HUDEP-2 (cell line): ENCODE data around the gene BRIP1.
A peak's percentile ranks its signal among the peaks of the same experiment; 100 is the strongest.
"Not testable (repeated sequence)": the region's sequence is repeated elsewhere in the genome, so short reads cannot be mapped to it uniquely, and the experiment has no call there.

Experiments used
- DNase-seq, 76 experiments: peaks; one replicate each; lab custom pipeline; 2025; ENCODE audit not compliant: unreplicated experiment in 76 of 76; lab: John Stamatoyannopoulos, UW

The BRIP1 gene

DNA sequence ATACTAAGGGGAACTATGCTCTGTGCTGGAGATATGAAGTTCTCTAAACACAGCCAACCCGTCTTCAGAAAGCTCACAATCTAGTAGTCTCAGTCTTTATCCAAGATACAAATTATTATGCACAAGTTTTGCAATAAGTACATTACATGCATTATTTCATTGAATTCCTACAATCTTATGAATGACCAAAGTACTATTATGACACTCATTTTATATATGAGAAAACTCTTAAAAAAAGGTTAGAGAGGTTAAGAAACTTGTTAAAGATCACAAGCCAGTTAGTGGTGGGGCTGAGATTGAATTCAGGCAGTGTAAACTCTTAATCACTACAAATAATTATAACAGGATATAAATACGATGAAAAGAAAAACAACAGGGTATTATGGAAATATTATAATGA, 4.7 kb upstream of the BRIP1 start:
- DNase-seq = no peak

DNA sequence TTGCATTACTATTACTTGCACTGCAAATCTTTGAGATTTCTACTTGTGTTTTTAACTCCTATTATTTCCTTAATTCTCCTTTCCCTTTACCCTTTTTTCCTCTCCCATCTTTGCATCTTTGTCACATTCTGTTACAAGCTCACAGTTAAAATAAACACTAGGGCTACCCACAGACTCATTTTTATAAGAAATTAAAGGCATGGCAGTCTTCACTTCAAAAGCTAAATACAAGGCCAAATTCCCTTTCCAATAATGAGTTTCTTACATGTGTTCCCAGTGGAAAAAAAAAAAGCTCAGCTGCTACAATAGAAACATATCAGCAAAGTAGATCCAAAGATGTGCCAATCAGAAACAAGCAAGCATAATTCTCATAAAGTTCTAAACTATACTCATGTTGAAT, 3.7 kb upstream of the BRIP1 start:
- no peak for DNase-seq

DNA sequence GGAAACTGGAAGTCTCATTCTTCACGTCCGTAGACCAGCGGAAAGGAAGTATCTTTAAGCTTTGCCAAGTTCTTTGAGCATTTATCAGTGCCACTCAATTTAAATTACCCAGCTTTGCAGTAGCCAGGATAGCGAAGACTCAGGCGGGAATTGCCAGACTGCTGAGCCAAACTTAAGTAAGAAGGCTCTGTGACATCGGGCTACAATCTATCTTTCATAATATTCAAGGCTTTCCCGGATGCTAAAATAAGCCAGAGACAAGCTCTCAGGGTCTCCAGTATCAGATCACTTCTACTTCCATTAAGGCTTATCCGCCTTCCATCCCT, 436 bp upstream of the BRIP1 start:
- peak in 4 of 76 experiments; percentile 10 to 45 (median 20) for DNase-seq

DNA sequence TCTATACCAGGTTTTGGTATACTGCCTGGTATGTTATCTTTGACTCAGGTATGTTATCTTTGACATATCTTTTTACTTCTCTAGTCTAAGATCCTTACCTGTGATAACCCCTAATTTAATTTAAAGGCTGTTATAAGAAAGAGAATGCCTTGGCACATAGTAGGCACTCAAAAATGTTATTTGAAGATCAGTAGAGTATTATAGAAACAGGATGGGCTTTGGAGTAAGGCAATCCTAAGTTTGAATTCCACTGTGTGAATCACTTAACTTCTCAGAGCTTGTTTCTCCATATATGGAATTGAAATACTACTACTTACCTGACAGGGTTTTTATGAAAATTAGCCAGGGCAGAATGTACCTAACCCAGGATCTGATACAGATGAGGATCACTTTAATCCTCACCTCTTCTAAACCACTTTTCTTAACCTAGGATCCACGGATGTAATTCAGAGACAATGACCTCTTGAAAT, 1.2 kb downstream of the BRIP1 start:
- DNase-seq = no peak

DNA sequence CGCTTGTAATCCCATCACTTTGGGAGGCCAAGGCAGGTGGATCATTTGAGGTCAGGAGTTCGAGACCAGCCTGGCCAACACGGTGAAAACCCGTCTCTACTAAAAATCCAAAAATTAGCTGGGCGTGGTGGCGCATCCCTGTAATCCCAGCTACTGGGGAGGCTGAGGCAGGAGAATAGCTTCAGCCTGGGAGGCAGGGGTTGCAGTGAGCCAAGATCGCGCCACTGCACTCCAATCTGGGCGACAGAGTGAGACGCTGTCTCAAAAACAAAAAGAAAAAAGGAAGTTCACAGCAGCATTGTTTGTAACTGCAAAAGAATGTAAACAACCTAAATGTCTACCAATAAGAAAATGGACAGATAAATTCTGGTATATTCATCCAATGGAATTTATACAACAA, 2.9 kb downstream of the BRIP1 start:
- DNase-seq = not testable (repeated sequence)

DNA sequence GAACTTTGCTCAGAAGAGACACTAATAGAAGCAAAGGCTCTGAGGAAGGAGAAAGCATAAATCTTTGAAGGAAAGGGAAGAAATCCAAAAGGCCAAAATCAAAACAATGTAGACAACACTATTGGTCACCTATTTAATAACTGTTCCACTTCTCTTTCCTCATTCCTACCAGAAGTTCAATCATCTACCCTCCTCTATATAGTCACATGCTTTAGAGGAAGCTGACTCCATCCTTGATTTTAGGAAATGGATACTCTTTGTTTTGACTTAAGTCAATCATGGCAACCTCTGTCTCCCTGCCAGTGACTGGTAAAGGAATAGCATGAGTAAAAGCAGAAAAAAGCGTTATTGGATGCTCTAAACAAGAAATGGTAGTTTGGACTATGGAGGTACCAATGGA, 7.3 kb downstream of the BRIP1 start:
- no peak for DNase-seq

DNA sequence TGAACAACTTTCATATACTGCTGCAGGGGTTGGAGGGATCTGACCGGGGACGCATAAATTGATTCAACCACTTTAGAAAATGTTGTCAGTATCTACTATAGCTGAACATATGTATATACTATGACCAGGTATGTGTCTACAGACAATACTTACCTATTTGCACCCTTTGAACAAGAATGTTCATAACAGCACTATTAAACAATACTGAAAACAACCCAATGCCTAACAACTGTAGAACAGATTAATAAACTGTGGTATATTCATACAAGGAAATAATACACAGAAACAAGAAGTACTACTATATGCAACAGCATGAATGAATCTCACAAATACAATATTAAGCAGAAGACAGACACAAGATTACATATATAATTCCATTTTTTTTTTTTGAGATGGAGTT, 10.5 kb downstream of the BRIP1 start:
- no peak for DNase-seq

DNA sequence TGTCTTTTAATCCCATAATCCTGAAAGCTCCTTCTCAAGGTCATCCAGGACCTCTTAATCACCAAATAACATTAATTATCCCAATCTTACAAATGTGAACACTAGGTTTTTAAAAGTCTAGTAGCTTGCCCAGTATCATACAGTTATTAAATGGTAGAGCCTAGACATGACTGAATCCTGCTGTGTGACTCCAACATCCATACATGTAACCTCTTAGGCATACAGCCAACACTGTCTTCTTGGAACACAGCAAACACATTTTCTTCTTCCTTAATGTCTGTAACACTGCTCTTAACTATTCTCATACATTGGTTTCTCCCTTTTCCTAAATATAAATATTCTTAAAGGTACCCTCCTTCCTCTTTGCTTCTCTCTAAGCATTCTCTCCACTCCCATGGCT, 13.7 kb downstream of the BRIP1 start:
- DNase-seq = no peak

DNA sequence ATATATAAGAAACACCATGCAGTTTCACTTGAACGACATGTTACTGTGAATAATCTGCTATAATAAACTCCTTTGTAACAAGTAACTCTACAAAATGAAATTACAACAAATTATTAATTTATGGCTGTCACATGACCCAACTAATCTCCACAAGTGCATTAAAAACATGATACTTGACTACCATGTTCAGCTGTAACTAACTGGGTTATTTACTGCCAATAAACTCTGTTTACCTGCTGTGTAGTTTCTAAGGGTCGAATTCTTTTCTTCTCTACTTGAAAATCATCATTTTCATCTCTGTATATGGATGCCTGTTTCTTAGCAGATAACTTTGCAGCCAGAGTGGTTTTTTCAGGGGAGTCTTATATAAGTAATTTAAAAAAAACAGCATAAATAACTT, 14.4 kb downstream of the BRIP1 start:
- no peak for DNase-seq

DNA sequence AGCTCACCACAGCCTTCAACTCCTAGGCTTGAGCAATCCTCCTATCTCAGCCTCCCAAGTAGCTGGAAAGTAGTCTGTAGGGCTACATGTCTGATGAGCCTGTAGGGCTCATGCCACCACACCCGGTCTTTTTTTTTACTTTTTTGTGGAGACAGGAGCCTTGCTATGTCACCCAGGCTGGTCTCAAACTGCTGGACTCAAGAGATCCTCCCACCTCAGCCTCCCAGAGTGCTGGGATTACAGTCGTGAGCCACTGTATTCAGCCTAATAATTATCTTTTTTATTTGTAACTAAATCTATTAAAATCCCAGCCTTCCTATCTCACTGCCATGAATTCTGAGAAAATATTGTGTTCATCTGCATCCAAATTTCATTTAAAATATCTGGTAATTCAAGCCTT, 15.1 kb downstream of the BRIP1 start:
- no peak for DNase-seq

DNA sequence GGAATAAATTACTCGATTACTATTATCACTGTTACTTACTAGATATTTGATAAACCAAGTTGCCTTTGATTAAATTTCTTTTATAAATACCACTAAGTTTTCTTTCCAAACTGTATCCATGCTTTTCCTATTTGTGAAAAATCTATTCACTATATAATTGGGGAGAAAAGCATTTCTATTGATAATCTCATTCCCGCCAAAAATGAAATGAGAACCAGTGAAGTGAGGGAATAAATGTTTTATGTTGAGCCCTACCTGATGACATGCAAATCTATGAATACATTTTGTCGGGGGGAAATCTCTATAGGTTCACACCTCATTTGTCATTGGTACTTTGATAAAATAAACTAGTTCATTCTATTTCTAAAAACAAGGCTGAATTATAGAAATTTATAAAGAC, 15.7 kb downstream of the BRIP1 start:
- DNase-seq = no peak

DNA sequence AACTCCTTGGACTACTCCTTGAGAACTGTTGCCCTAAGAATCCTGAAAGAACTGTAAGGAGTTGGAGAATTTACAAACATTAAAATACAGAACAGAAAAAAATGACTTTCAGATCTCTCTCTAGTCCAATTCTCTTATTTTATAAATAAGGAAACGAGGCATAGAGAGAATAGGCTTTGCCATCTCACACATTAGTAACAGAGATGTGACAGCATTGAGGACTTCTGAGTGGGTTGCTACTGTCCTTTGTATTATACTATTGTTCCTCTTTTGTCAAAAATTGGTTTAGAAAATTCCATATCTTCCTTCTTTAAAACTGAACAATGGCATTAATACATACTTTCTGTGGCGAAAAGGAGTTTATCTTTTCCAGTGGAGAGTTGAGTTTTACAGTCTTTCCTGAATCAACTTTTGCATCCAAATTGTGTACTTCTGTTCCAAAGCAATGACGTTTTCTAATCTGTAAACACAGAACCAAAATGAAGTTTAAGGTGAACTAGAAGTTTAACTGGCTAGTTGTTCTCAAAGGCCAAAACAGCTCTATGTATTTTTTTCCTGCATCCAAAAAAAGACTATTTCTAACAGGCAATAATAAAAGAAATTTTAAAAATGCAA, 16.5 kb downstream of the BRIP1 start:
- DNase-seq = no peak

DNA sequence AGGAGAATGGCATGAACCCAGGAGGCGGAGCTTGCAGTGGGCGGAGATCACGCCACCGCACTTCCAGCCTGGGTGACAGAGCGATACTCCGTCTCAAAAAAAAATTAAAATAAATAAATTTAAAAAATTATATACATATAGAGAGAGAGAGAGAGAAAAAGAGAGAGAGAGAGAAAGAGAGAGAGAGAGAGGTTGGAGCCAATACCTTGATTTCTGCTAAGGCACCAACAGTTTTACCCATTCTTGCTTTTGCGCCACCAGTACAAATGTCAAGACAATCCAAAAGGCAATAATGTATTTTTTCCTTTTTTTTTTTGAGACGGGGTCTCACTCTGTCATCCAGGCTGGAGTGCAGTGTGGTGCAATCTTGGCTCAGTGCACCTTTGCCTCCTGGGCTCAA, 17.2 kb downstream of the BRIP1 start:
- no peak for DNase-seq

DNA sequence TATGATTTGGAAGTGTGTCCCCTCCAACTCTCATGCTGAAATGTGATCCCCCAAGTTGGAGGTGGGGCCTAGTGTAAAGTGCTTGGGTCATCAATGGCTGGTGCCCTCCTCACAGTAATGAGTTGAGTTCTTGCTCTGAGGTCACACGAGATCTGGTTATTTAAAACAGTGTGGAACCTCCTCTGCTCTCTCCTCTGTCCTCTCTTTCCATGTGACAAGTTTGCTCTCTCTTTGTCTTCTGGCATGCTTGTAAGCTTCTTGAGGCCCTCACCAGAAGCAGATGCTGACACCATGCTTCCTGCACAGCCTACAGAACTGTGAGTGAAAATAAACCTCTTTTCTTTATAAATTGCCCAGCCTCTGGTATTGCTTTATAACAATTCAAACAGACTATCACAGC, 19.9 kb downstream of the BRIP1 start:
- no peak for DNase-seq

DNA sequence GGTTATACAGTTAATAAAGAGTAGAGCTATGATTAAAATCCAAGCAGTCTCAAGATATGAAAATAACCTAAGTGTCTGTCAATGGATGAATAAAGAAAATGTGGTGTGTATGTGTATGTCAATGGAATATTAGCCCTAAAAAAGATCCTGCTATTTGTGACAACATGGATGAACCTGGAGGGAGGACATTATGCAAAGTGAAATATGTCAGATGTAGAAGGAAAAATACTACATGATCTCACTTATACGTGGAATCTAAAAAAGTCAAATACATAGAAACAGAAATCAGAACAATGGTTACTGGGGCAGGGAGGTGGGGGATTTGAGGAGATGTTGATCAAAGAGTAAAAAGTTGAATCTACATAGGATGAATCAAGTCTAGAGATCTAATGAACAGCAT, 20.4 kb downstream of the BRIP1 start:
- DNase-seq = no peak

DNA sequence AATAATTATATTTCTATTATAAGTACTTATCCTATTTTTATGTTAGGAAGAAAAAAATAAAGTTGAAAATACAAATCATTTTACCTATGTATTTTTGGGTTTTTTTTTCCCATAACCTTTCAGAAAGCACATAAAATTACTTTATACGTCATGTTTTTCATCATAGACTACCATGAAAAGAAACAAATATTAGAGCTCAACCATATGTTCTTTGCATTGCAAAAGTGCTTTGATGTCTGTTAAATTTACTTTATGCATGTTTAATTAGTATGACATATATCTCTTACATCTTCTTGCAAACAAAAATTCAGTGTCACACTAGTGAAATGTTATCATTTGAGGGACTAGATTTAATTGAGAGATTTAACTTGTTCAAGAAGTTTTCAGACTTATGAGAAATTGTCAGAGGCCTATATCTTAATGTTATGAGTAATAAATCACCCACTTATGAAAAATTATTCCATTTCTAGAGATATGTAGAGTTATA, 24.0 kb downstream of the BRIP1 start:
- DNase-seq = no peak

DNA sequence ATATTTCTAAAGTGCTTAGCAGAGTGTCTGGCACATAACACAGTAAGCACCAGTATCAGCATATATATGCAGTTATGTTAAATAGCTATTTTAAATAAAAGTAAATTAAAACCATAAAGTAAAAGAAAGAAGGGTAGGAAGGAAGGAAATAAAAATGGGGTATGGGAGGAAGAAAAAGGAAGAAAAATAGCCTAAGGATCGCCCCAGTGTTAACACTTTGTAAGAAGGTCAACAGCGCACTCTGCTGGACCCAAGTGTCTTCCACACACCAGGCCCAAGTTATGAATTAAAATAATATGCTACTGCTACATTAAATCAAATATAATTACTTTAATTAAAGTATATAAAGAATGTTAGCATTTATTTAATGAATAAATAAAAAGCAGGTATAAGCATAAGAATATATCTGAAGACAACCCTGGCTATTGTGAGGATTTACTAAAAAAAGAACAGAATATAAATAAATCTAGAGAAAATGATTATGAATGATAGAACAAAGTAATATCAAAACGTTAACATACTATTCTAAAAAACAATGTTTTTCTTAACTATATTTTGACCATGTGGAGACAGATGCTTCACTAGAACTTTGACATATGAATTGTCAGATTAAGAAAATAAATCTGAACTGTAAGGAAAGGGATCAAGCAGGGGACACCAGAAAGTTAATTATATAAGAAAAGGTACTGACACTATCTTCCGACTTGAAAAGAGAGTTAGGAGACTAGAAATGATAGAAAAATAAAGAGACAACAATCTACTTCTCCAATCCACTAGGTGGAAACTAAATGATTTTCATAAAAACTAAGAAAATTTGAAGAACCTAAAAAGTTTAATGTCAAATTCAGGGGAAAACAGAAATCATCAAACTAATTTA, 25.9 kb downstream of the BRIP1 start:
- DNase-seq = peak in 49 of 76 experiments; percentile 1 to 54 (median 23)

DNA sequence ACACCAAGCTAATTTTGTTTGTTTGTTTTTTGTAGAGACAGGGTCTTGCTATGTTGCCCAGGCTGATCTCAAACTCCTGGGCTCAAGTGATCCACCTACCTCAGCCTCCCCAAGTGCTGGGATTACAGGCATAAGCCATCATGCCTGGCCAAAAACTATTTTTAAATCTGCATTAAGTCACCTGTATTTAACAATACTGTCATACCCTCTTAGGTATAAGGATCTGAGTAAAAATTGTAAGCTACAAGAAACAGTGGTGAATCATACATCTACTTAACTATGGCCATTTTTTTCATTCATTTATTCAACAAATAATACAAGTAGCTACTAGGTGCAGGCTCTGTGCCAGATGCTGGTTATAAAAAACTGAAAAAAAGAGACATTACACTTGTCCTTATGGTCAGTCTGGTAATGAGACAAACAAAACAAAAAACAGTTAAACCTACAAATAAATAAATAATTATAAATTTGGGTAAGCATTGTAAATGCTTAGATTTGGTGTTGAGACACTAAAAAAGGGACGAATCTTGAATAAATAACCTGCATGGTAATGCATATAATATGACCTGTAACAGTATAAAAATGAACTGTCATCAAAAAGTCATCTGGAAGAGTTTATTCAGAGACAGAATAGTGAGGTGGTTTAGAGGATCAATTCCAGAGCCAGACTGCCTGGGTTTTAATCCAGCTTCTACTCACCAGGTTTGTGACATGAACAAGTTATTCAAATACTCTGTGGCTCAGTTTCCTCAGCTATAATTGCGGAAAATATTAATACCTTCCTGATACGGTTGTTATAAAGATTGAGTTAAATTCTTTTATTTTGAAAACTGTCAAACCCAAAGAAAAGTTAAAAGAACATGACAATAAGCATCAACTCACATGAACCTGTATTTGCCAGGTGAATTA, 26.8 kb downstream of the BRIP1 start:
- DNase-seq = no peak

DNA sequence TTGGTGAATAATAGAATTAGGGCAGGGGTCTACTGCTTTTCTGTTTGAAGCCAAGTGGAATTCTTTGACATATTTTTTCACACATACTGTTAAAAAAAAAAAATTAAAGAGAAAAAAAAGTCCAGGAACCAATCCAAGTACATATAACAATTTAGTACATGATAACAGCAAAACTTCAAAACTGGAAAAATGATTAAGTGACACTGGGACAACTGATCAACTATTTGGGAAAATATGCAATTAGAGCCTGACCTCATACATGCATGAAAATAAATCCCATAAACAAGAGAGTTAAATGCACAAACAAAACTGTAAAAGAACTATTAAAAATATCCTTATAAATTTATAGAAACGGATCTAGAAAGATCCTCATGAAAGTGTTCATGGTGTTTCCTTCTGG, 27.7 kb downstream of the BRIP1 start:
- no peak for DNase-seq

DNA sequence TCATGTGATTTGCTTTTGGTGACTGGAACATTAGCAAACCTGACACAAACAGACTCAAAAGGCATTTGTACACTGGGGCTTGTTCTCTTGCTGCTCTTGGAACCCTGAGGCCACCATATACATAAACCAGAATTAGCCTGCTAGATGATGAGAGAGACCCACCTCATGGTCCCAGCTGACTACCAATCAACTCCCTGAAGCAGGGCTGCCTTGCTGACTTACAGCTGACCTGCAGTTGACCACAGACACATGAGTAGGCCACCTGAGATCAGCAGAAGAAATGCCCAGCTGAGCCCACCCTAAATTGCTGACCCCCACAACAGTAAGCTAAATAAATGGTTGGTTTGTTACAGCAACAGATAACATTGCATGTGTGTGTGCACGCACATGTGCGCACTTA, 28.7 kb downstream of the BRIP1 start:
- no peak for DNase-seq

DNA sequence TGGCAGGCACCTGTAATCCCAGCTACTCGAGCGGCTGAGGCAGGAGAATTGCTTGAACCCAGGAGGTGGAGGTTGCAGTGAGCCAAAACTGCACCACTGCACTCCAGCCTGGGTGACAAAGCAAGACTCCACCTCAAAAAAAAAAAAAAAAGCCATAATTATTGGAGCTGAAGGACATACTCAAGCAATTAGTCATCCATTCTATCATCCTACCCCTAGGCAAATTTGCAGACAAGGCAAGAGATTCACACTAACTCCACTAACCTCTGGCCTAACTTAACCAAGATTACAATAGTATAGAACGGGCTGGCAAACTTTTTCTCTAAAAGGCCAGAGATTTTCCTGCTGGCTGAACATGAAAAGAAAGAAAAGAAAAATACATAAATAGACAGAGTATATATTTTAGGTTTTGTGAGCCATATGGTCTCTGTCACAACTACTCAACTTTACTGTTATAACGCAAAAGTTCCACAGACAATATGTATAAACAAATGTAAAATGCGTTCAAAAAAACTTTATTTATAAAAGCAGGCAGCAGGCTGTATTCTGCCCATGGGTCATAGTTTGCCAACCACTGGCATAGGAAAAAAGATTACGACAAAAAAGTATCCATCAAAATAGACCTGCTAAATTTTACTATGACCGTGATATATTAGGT, 29.7 kb downstream of the BRIP1 start:
- no peak for DNase-seq
